ENCODE data around the gene MTNR1A. TPM values are rescaled to one million over a fixed set of nuclear protein-coding genes. Genes with fewer than 3 reads are reported as not detected.

Gene MTNR1A
- total RNA-seq, 1 experiment from 2014 or later, result 0.84 TPM

DNA sequence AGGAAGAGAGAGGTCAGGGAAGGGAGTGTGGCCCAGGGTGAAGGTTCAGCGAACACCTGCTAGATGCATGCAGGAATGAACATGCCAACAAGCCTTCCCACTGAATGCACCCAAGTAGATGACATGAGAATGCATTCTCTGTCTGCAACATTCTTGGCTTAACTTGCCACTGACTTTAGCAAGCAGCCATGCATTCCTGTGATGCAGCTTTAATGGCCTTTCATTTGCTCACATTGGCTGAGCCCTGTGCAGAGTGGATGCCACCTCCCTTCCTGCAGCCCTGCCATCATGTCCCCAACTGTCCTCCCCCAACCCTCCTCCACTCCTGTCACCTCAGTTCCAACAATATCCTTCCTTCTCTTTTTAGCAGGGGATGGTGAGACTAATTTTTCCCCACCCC is 25.3 kb upstream of the MTNR1A start:
- CTCF ChIA-PET, result no interaction called here
- intact Hi-C loops (cut with micrococcal nuclease), result no loop called here

DNA sequence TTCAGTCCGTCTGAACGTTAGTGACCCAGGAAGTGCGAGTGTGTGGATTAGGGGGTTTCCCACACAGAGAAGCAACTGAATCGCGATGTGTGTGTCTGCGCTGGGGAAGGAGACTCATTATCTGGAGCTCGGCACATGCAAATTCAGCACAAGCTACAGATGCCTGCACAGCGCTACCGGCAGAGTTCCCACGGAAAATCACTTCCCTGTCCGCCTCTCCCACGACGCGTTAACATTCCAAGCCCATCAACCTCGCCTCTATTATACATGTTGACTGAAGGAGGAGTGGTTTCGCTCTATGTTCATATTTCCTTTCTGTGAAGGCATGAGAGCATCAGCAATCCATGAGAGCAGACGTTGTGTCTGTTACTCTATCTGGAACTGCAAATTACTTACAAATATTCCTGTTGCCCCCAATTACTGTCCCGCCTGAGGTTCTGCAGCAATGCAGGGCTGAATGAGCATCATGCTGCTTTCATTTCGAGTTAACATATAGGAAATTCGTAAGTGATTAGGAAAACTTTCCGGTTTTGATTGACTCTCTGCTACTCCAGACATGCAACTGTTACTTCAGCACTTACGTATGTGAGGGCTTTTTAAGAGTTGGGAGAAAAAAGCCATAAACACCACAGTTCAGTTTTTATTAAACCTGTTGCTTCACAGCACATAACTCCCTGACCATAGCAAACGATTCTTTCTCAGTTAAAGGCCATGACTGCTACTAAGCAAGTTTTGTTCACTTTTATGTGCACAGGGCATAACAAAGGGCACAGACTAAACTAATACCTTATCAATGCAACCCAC is 15.0 kb upstream of the MTNR1A start:
- POLR2A ChIA-PET, result no interaction called here
- H3K4me2 ChIP-seq (ENCODE audit: low read length), result no peak overlapping the region
- no peak overlapping the region for H3K27ac ChIP-seq (ENCODE audit: low read depth, low read length)
- CTCF ChIA-PET, result no interaction called here
- no peaks in the 10 kb centered on the region for H4K20me1 ChIP-seq (ENCODE audit: insufficient read depth)
- no peaks in the 10 kb centered on the region for H3K36me3 ChIP-seq (ENCODE audit: control insufficient read depth in 1 of 2, insufficient read depth in 2 of 2, low read length in 2 of 2)
- BruUV-seq (replicated peaks), result no TSS peak
- ATAC-seq (no peak), DNase-seq (ENCODE audit: low read depth, low spot score) (no peak)
- intact Hi-C loops (cut with micrococcal nuclease), result no loop called here
- H2AFZ ChIP-seq (ENCODE audit: low read depth, low read length, poor library complexity, severe bottlenecking), result no peak overlapping the region
- H3K27me3 ChIP-seq (ENCODE audit: insufficient read depth, low read length), result no peaks in the 10 kb centered on the region
- H3K79me2 ChIP-seq (ENCODE audit: insufficient read depth, low read length), result no peaks in the 10 kb centered on the region
- H3K4me1 ChIP-seq (ENCODE audit: control insufficient read depth in 1 of 2, insufficient read depth in 2 of 2, low read length in 2 of 2), result no peaks in the 10 kb centered on the region
- H3K4me3 ChIP-seq (replicated peaks in 1 of 2; ENCODE audit: low read depth in 1 of 2, low read length in 2 of 2), result no peak overlapping the region
- H3K9ac ChIP-seq (ENCODE audit: low read length), result no peak overlapping the region
- no peak for TF ChIP-seq CBX3 (IDR thresholded peaks at IDR 0.05; ENCODE audit: low read depth)
- no peak for TF ChIP-seq POLR2AphosphoS5 (IDR thresholded peaks at IDR 0.05; ENCODE audit: low read depth, low read length)
- no peak for TF ChIP-seq SRF (IDR thresholded peaks at IDR 0.05; ENCODE audit: low read depth)
- TF ChIP-seq, protein P1, sequence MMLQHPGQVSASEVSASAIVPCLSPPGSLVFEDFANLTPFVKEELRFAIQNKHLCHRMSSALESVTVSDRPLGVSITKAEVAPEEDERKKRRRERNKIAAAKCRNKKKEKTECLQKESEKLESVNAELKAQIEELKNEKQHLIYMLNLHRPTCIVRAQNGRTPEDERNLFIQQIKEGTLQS (IDR thresholded peaks at IDR 0.05), result no peak
- TF ChIP-seq, protein P2, sequence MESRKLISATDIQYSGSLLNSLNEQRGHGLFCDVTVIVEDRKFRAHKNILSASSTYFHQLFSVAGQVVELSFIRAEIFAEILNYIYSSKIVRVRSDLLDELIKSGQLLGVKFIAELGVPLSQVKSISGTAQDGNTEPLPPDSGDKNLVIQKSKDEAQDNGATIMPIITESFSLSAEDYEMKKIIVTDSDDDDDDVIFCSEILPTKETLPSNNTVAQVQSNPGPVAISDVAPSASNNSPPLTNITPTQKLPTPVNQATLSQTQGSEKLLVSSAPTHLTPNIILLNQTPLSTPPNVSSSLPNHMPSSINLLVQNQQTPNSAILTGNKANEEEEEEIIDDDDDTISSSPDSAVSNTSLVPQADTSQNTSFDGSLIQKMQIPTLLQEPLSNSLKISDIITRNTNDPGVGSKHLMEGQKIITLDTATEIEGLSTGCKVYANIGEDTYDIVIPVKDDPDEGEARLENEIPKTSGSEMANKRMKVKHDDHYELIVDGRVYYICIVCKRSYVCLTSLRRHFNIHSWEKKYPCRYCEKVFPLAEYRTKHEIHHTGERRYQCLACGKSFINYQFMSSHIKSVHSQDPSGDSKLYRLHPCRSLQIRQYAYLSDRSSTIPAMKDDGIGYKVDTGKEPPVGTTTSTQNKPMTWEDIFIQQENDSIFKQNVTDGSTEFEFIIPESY (IDR thresholded peaks at IDR 0.05; ENCODE audit: extremely low read depth, insufficient replicate concordance, low read length), result no peak
- TF ChIP-seq POLR2A (IDR thresholded peaks at IDR 0.05; ENCODE audit: borderline replicate concordance, extremely low read depth, insufficient read depth, insufficient read length), result no peak
- TF ChIP-seq EGR1 (IDR thresholded peaks at IDR 0.05; ENCODE audit: low read depth), result no peak
- TF ChIP-seq TCF7L2 (IDR thresholded peaks at IDR 0.05; ENCODE audit: borderline replicate concordance, extremely low read depth, insufficient read depth, insufficient read length), result no peak
- TF ChIP-seq, protein P3, sequence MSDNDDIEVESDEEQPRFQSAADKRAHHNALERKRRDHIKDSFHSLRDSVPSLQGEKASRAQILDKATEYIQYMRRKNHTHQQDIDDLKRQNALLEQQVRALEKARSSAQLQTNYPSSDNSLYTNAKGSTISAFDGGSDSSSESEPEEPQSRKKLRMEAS (IDR thresholded peaks at IDR 0.05), result no peak
- H3K9me3 ChIP-seq (ENCODE audit: control insufficient read depth in 1 of 2, insufficient read depth in 1 of 2, low read depth in 1 of 2, low read length in 2 of 2), result no peaks in the 10 kb centered on the region
- RAD21 ChIA-PET (ENCODE audit: low non-redundant PET in 1 of 2, low total read pairs in 2 of 2, uncharacterized antibody in 2 of 2, unreplicated experiment in 2 of 2), result interaction anchor here in 1 of 2 experiments (0.5 kb wide), 1 partner anchor 13 kb away, joined by 3 read pairs; no protein-coding TSS in a partner anchor
- no peaks in the 10 kb centered on the region for H3K9me2 ChIP-seq (ENCODE audit: insufficient read depth)

More for the DNA sequence above, 25.3 kb upstream of the MTNR1A start:
- peaks cover 31 to 40% of the 10 kb centered on the region in 2 experiments for H3K36me3 ChIP-seq (ENCODE audit: control insufficient read depth in 1 of 2, insufficient read depth in 2 of 2, low read length in 2 of 2)
- ChIA-PET RAD21 (ENCODE audit: low non-redundant PET in 1 of 2, low total read pairs in 2 of 2, uncharacterized antibody in 2 of 2, unreplicated experiment in 2 of 2) (no interaction called here), POLR2A (no interaction called here)
- H3K4me2 ChIP-seq (ENCODE audit: low read length), result no peak overlapping the region
- H3K9me2 ChIP-seq (ENCODE audit: insufficient read depth), result no peaks in the 10 kb centered on the region
- BruUV-seq (replicated peaks), result no TSS peak
- no peak overlapping the region for H3K27ac ChIP-seq (ENCODE audit: low read depth, low read length)
- TF ChIP-seq, protein P4, sequence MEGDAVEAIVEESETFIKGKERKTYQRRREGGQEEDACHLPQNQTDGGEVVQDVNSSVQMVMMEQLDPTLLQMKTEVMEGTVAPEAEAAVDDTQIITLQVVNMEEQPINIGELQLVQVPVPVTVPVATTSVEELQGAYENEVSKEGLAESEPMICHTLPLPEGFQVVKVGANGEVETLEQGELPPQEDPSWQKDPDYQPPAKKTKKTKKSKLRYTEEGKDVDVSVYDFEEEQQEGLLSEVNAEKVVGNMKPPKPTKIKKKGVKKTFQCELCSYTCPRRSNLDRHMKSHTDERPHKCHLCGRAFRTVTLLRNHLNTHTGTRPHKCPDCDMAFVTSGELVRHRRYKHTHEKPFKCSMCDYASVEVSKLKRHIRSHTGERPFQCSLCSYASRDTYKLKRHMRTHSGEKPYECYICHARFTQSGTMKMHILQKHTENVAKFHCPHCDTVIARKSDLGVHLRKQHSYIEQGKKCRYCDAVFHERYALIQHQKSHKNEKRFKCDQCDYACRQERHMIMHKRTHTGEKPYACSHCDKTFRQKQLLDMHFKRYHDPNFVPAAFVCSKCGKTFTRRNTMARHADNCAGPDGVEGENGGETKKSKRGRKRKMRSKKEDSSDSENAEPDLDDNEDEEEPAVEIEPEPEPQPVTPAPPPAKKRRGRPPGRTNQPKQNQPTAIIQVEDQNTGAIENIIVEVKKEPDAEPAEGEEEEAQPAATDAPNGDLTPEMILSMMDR (IDR thresholded peaks at IDR 0.05 in 2 of 3, conservative IDR thresholded peaks at IDR 0.05 in 1 of 3; ENCODE audit: borderline replicate concordance in 1 of 3, insufficient read depth in 1 of 3, low read depth in 2 of 3, low read length in 2 of 3), result no peak
- TF ChIP-seq FOSL1 (IDR thresholded peaks at IDR 0.05; ENCODE audit: low read depth) (no peak), YY1 (IDR thresholded peaks at IDR 0.05; ENCODE audit: extremely low read depth, insufficient replicate concordance, low read depth, low read length) (no peak), RAD21 (IDR thresholded peaks at IDR 0.05; ENCODE audit: low read depth) (no peak), POLR2AphosphoS5 (IDR thresholded peaks at IDR 0.05; ENCODE audit: low read depth, low read length) (peak; percentile 54; the same call in 1 of the 2 replicates)
- H3K27me3 ChIP-seq (ENCODE audit: insufficient read depth, low read length), result no peaks in the 10 kb centered on the region
- no peak for ATAC-seq
- no peak overlapping the region for H2AFZ ChIP-seq (ENCODE audit: low read depth, low read length, poor library complexity, severe bottlenecking)
- no peak overlapping the region for H3K4me3 ChIP-seq (replicated peaks in 1 of 2; ENCODE audit: low read depth in 1 of 2, low read length in 2 of 2)
- H3K4me1 ChIP-seq (ENCODE audit: control insufficient read depth in 1 of 2, insufficient read depth in 2 of 2, low read length in 2 of 2), result no peaks in the 10 kb centered on the region
- peaks cover 64% of the 10 kb centered on the region for H3K79me2 ChIP-seq (ENCODE audit: insufficient read depth, low read length)
- H3K9ac ChIP-seq (ENCODE audit: low read length), result no peak overlapping the region
- no peak for DNase-seq (ENCODE audit: low read depth, low spot score)
- no peaks in the 10 kb centered on the region for H3K9me3 ChIP-seq (ENCODE audit: control insufficient read depth in 1 of 2, insufficient read depth in 1 of 2, low read depth in 1 of 2, low read length in 2 of 2)
- H4K20me1 ChIP-seq (ENCODE audit: insufficient read depth), result peaks cover 32% of the 10 kb centered on the region; the same call in 1 of the 2 replicates

Data from HCT116 (cell line).